HepG2 (cell line): ENCODE data around the gene C20orf204. TPM values are rescaled to one million over a fixed set of nuclear protein-coding genes. Genes with fewer than 3 reads are reported as not detected.

Experiments used
- CENPX ChIP-seq: sonication (generic); formaldehyde crosslinking; IDR thresholded peaks from 2 replicates; pipeline ENCODE4 v1.9.0; 2021; ENCODE audit warnings: mild to moderate bottlenecking, missing genetic modification reagents, moderate library complexity
- FOXM1 ChIP-seq: sonication (generic); formaldehyde crosslinking; IDR thresholded peaks from 2 replicates; pipeline ENCODE4 v1.5.0; 2020; ENCODE audit warnings: missing genetic modification reagents
- HOXA3 ChIP-seq: sonication (generic); formaldehyde crosslinking; IDR thresholded peaks from 2 replicates; pipeline ENCODE4 v1.5.0; 2020; ENCODE audit warnings: missing genetic modification reagents
- MAF1 ChIP-seq: sonication (generic); formaldehyde crosslinking; IDR thresholded peaks from 2 replicates; pipeline ENCODE4 v1.5.0; 2020; ENCODE audit warnings: missing genetic modification reagents, borderline replicate concordance
- MYNN ChIP-seq: sonication (generic); formaldehyde crosslinking; IDR thresholded peaks from 2 replicates; pipeline ENCODE4 v1.4.0; 2020; ENCODE audit warnings: mild to moderate bottlenecking, low read depth, missing genetic modification reagents
- SOX6 ChIP-seq, 2 experiments: fragments of 450-650 bp in 1 of 2; sonication (generic) in 1 of 2; formaldehyde crosslinking in 1 of 2; IDR thresholded peaks; 2 replicates each; pipeline versions ENCODE4 v1.4.0 to v1.6.1; 2017 to 2020; ENCODE audit warnings: antibody characterized with exemption in 1 of 2, mild to moderate bottlenecking in 1 of 2, missing genetic modification reagents in 1 of 2
- TP53 ChIP-seq: sonication (generic); formaldehyde crosslinking; conservative IDR thresholded peaks from 2 replicates; pipeline ENCODE4 v1.4.0; 2020; ENCODE audit warnings: missing genetic modification reagents
- ZBTB38 ChIP-seq: sonication (generic); formaldehyde crosslinking; IDR thresholded peaks from 2 replicates; pipeline ENCODE4 v1.5.1; 2020; ENCODE audit warnings: mild to moderate bottlenecking, missing genetic modification reagents
- ZC3H4 ChIP-seq: sonication (generic); formaldehyde crosslinking; IDR thresholded peaks from 2 replicates; pipeline ENCODE4 v1.4.0; 2020; ENCODE audit warnings: missing genetic modification reagents, borderline replicate concordance
- ZFX ChIP-seq: sonication (generic); formaldehyde crosslinking; IDR thresholded peaks from 2 replicates; pipeline ENCODE4 v1.4.0; 2020; ENCODE audit warnings: mild to moderate bottlenecking, low read depth, missing genetic modification reagents, moderate library complexity
- ZKSCAN8 ChIP-seq: IDR thresholded peaks from 2 replicates; pipeline ENCODE4 v1.6.1; 2016; ENCODE audit warnings: borderline replicate concordance, missing genetic modification reagents, missing compliant biosample characterization
- ZNF207 ChIP-seq: fragments of 450-650 bp; IDR thresholded peaks from 2 replicates; pipeline ENCODE4 v1.6.1; 2016; ENCODE audit warnings: antibody characterized with exemption, borderline replicate concordance
- ZNF264 ChIP-seq: sonication (generic); formaldehyde crosslinking; IDR thresholded peaks from 2 replicates; pipeline ENCODE4 v1.4.0; 2020; ENCODE audit warnings: missing genetic modification reagents
- ZNF556 ChIP-seq: sonication (generic); formaldehyde crosslinking; IDR thresholded peaks from 2 replicates; pipeline ENCODE4 v1.4.0; 2020; ENCODE audit warnings: mild to moderate bottlenecking, missing genetic modification reagents, borderline replicate concordance
- ZNF691 ChIP-seq: sonication (generic); formaldehyde crosslinking; IDR thresholded peaks from 2 replicates; pipeline ENCODE4 v1.4.0; 2020; ENCODE audit warnings: missing genetic modification reagents, low read depth, mild to moderate bottlenecking, borderline replicate concordance
- ZNF788 ChIP-seq: sonication (generic); formaldehyde crosslinking; IDR thresholded peaks from 2 replicates; pipeline ENCODE4 v1.5.0; 2020; ENCODE audit warnings: mild to moderate bottlenecking, missing genetic modification reagents, borderline replicate concordance
- polyA plus RNA-seq, 8 experiments: library from polyadenylated mRNA; depleted of rRNA in 3 of 8; stranded (reverse) in 7 of 8; unstranded in 1 of 8; fragments of >200 nt; fragmentation: Illumina TruSeq in 4 of 8; extraction: Trizol in 4 of 8; gene quantifications; 2 replicates each; pipeline versions ENCODE4 v1.2.1 to v1.2.3, GENCODE V29; 2011 to 2016; ENCODE audit warnings: low read depth in 4 of 8, missing spikeins in 1 of 8, mixed read lengths in 1 of 8; ENCODE audit not compliant: insufficient read depth in 1 of 8
- total RNA-seq, 5 experiments: library from RNA; depleted of rRNA; stranded (reverse); fragments of >200 nt; fragmentation: Illumina TruSeq; extraction: Trizol; gene quantifications; 2 replicates each; pipeline ENCODE4 v1.2.3, GENCODE V29; 2016; ENCODE audit warnings: low read depth in 1 of 5
- TF ChIP-seq, protein P1 (sequence below): sonication (generic); formaldehyde crosslinking; IDR thresholded peaks from 2 replicates; pipeline ENCODE4 v1.4.0; 2020; ENCODE audit warnings: mild to moderate bottlenecking, missing genetic modification reagents
- TF ChIP-seq, protein P2 (sequence below): sonication (generic); formaldehyde crosslinking; IDR thresholded peaks from 2 replicates; pipeline ENCODE4 v1.4.0; 2020; ENCODE audit warnings: missing genetic modification reagents

Gene C20orf204
- total and polyA plus RNA-seq, 2 of the 13 experiments (the other 11 are each of a cell fraction or from before 2014, with no cell fraction given): 22.1 to 80.0 TPM

GRCh38 chr20:64079273-64080012, 43.5 kb downstream of the C20orf204 start, which contains the start of gene RGS19 (continued):
- TF ChIP-seq, protein P1, sequence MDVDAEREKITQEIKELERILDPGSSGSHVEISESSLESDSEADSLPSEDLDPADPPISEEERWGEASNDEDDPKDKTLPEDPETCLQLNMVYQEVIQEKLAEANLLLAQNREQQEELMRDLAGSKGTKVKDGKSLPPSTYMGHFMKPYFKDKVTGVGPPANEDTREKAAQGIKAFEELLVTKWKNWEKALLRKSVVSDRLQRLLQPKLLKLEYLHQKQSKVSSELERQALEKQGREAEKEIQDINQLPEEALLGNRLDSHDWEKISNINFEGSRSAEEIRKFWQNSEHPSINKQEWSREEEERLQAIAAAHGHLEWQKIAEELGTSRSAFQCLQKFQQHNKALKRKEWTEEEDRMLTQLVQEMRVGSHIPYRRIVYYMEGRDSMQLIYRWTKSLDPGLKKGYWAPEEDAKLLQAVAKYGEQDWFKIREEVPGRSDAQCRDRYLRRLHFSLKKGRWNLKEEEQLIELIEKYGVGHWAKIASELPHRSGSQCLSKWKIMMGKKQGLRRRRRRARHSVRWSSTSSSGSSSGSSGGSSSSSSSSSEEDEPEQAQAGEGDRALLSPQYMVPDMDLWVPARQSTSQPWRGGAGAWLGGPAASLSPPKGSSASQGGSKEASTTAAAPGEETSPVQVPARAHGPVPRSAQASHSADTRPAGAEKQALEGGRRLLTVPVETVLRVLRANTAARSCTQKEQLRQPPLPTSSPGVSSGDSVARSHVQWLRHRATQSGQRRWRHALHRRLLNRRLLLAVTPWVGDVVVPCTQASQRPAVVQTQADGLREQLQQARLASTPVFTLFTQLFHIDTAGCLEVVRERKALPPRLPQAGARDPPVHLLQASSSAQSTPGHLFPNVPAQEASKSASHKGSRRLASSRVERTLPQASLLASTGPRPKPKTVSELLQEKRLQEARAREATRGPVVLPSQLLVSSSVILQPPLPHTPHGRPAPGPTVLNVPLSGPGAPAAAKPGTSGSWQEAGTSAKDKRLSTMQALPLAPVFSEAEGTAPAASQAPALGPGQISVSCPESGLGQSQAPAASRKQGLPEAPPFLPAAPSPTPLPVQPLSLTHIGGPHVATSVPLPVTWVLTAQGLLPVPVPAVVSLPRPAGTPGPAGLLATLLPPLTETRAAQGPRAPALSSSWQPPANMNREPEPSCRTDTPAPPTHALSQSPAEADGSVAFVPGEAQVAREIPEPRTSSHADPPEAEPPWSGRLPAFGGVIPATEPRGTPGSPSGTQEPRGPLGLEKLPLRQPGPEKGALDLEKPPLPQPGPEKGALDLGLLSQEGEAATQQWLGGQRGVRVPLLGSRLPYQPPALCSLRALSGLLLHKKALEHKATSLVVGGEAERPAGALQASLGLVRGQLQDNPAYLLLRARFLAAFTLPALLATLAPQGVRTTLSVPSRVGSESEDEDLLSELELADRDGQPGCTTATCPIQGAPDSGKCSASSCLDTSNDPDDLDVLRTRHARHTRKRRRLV (CRISPR knock-in tag): peak; percentile 2; the same call in 1 of the 2 replicates
- TF ChIP-seq CENPX (CRISPR knock-in tag) (no peak), ZNF264 (CRISPR knock-in tag) (no peak), ZNF207 (no peak), HOXA3 (CRISPR knock-in tag) (peak; percentile 22; the same call in 1 of the 2 replicates), ZC3H4 (CRISPR knock-in tag) (no peak), ZBTB38 (CRISPR knock-in tag) (no peak; the same call in 1 of the 2 replicates), ZFX (CRISPR knock-in tag) (peak; percentile 48; the same call in 1 of the 2 replicates), MAF1 (no peak; the same call in 1 of the 2 replicates), ZKSCAN8 (CRISPR knock-in tag) (no peak), ZNF556 (CRISPR knock-in tag) (no peak), MYNN (CRISPR knock-in tag) (no peak), TP53 (CRISPR knock-in tag) (no peak), SOX6 (IDR thresholded peaks at IDR 0.05) (no peak), SOX6 (CRISPR knock-in tag; IDR thresholded peaks at IDR 0.05) (no peak), FOXM1 (CRISPR knock-in tag) (no peak), ZNF691 (CRISPR knock-in tag) (peak; percentile 31; the same call in 1 of the 2 replicates), ZNF788 (CRISPR knock-in tag) (no peak)
- TF ChIP-seq, protein P2, sequence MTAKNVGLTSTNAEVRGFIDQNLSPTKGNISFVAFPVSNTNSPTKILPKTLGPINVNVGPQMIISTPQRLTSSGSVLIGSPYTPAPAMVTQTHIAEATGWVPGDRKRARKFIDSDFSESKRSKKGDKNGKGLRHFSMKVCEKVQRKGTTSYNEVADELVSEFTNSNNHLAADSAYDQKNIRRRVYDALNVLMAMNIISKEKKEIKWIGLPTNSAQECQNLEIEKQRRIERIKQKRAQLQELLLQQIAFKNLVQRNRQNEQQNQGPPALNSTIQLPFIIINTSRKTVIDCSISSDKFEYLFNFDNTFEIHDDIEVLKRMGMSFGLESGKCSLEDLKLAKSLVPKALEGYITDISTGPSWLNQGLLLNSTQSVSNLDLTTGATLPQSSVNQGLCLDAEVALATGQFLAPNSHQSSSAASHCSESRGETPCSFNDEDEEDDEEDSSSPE: peak; percentile 61; the same call in 1 of the 2 replicates
